ENCODE results near the gene PCIF1. TPM values are rescaled to one million over a fixed set of nuclear protein-coding genes. Genes with fewer than 3 reads are reported as not detected.

PCIF1 gene
- total RNA-seq, 1 experiment from 2014 or later = 35.3 TPM

GRCh38 chr20:45907219-45907948 is 27.1 kb upstream of the PCIF1 start:
- POLR2A ChIA-PET (ENCODE audit: unreplicated experiment) = no interaction called here
- intact Hi-C loops (cut with micrococcal nuclease; ENCODE audit: unreplicated experiment) = no loop called here
- peaks cover 15% of the 10 kb centered on the region for H3K36me3 ChIP-seq (ENCODE audit: low read depth)
- CTCF ChIA-PET = no interaction called here
- no peak overlapping the region for H3K4me3 ChIP-seq
- DNase-seq = no peak
- BruUV-seq (replicated peaks) = no TSS peak
- no peak overlapping the region for H2AFZ ChIP-seq
- 0 out of 2 replicates have a peak overlapping the region, but pooled peaks have one; percentile 7 for H3K27ac ChIP-seq
- H3K9me2 ChIP-seq (ENCODE audit: insufficient read depth) = no peaks in the 10 kb centered on the region
- no peaks in the 10 kb centered on the region for H3K27me3 ChIP-seq (ENCODE audit: insufficient read depth, low read depth)
- H3K4me2 ChIP-seq = no peak overlapping the region
- peaks cover 18% of the 10 kb centered on the region for H3K4me1 ChIP-seq (replicated peaks; ENCODE audit: insufficient read depth)
- H4K20me1 ChIP-seq (ENCODE audit: insufficient read depth) = peaks cover 9% of the 10 kb centered on the region
- H3F3A ChIP-seq (ENCODE audit: insufficient read depth, low read depth) = peaks cover 32% of the 10 kb centered on the region
- H3K9me3 ChIP-seq (ENCODE audit: insufficient read depth, low read depth) = no peaks in the 10 kb centered on the region
- H3K79me2 ChIP-seq (ENCODE audit: low read depth) = peaks cover 6% of the 10 kb centered on the region
- TF ChIP-seq CTCF (conservative IDR thresholded peaks at IDR 0.05) (no peak), EZH2 (IDR thresholded peaks at IDR 0.05; ENCODE audit: low read depth) (no peak)

GRCh38 chr20:45908084-45908483 is 26.4 kb upstream of the PCIF1 start:
- Histone ChIP-seq H3K9me3 (ENCODE audit: insufficient read depth, low read depth) (no peaks in the 10 kb centered on the region), H3K27ac (no peak overlapping the region), H3K79me2 (ENCODE audit: low read depth) (peaks cover 6% of the 10 kb centered on the region), H4K20me1 (ENCODE audit: insufficient read depth) (peaks cover 9% of the 10 kb centered on the region), H3K36me3 (ENCODE audit: low read depth) (peaks cover 15% of the 10 kb centered on the region), H3K27me3 (ENCODE audit: insufficient read depth, low read depth) (no peaks in the 10 kb centered on the region), H3K4me1 (replicated peaks; ENCODE audit: insufficient read depth) (peaks cover 18% of the 10 kb centered on the region), H3K9me2 (ENCODE audit: insufficient read depth) (no peaks in the 10 kb centered on the region), H3F3A (ENCODE audit: insufficient read depth, low read depth) (peaks cover 32% of the 10 kb centered on the region), H3K4me2 (no peak overlapping the region), H2AFZ (no peak overlapping the region), H3K4me3 (no peak overlapping the region)
- intact Hi-C loops (cut with micrococcal nuclease; ENCODE audit: unreplicated experiment) = no loop called here
- ChIA-PET POLR2A (ENCODE audit: unreplicated experiment) (interaction anchor here (0.6 kb wide), 1 partner anchor 34 kb away, joined by 3 read pairs; no protein-coding TSS in a partner anchor), CTCF (no interaction called here)
- TF ChIP-seq EZH2 (IDR thresholded peaks at IDR 0.05; ENCODE audit: low read depth) = no peak
- TF ChIP-seq CTCF (conservative IDR thresholded peaks at IDR 0.05) = no peak
- BruUV-seq (replicated peaks) = no TSS peak
- no peak for DNase-seq

DNA sequence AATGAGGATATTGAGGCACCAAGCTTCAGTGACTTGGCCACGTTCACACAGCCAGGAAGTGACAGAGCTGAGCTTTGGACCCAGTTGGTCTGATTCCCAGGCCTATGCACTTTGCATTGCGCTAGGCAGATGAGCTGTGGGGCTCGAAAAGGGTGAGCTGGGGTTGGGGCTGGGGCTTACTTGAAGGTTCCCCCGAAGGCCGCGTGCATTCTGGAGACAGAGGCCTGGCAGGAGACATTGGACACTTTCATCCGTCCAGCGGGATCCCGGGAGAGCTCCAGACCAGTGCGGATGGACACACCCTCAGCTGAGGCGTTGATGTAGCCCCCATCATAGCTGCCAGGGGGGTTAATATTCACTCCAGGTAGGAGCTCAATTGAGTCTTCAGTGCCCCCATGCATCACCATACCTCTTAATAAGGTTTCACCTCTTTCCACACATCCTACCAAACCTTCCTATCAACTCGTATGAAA is 25.1 kb upstream of the PCIF1 start:
- TF ChIP-seq EZH2 (IDR thresholded peaks at IDR 0.05; ENCODE audit: low read depth) = no peak
- no peak for TF ChIP-seq CTCF (conservative IDR thresholded peaks at IDR 0.05)
- Histone ChIP-seq H2AFZ (no peak overlapping the region), H3K4me2 (no peak overlapping the region), H3K9me2 (ENCODE audit: insufficient read depth) (no peaks in the 10 kb centered on the region), H3K9me3 (ENCODE audit: insufficient read depth, low read depth) (no peaks in the 10 kb centered on the region), H3K27me3 (ENCODE audit: insufficient read depth, low read depth) (no peaks in the 10 kb centered on the region), H3K79me2 (ENCODE audit: low read depth) (peaks cover 6% of the 10 kb centered on the region), H3K36me3 (ENCODE audit: low read depth) (peaks cover 11% of the 10 kb centered on the region), H4K20me1 (ENCODE audit: insufficient read depth) (peaks cover 9% of the 10 kb centered on the region), H3K27ac (no peak overlapping the region), H3K4me1 (replicated peaks; ENCODE audit: insufficient read depth) (peaks cover 24% of the 10 kb centered on the region), H3K4me3 (no peak overlapping the region), H3F3A (ENCODE audit: insufficient read depth, low read depth) (peaks cover 29% of the 10 kb centered on the region)
- no peak for DNase-seq
- no TSS peak for BruUV-seq (replicated peaks)
- CTCF ChIA-PET = no interaction called here
- POLR2A ChIA-PET (ENCODE audit: unreplicated experiment) = no interaction called here
- intact Hi-C loops (cut with micrococcal nuclease; ENCODE audit: unreplicated experiment) = no loop called here
